Ramos (cell line): ENCODE data around the gene YJU2.
"Not testable (repeated sequence)": the region's sequence is repeated elsewhere in the genome, so short reads cannot be mapped to it uniquely, and the experiment has no call there.

Source experiments
- in situ Hi-C: fragments of 300-500 bp; cut with MboI; formaldehyde crosslinking; loops from one replicate; pipeline ENCODE4 v1.14.3; 2022; ENCODE audit warnings: low sequenced_read_pairs; ENCODE audit not compliant: unreplicated experiment

YJU2 gene

DNA sequence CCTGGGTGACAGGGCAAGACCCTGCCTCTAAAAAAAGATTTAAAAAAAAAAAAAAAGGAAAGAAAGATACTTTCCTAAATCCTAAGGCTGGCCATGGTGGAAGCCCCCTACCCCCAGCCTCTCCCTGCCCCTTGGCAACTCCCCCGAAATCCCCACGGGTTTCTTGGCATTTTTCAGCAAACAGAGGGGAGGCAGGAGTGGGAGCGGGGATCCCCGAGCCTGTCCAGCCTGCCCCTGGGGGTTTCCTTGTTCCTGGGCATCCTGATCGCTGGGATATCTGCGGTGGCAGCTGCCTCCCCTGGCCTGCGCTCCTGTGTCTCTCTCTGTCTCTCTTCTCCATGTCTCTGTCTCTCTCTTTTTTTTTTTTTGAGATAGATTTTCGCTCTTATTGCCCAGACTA is 21.0 kb upstream of the YJU2 start:
- in situ Hi-C loops, result no loop called here

DNA sequence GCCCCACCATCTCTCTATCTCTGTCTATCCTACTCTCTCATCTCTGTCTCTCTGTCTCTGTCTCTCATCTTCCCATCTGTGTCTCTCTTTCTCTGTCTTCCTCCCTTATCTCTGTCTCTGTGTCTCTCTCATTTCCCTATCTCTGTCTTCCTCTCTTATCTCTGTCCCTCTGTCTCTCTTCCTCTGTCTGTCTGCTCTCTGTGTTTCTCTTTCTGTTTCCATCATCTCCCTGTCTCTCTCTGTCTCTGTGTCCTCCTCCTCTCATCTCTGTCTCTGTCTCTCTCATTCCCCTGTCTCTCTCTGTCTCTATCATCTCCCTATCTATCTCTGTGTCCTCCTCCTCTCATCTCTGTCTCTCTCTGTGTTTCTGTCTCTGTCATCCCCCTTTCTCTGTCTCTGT is 19.1 kb upstream of the YJU2 start:
- in situ Hi-C loops, result no loop called here

DNA sequence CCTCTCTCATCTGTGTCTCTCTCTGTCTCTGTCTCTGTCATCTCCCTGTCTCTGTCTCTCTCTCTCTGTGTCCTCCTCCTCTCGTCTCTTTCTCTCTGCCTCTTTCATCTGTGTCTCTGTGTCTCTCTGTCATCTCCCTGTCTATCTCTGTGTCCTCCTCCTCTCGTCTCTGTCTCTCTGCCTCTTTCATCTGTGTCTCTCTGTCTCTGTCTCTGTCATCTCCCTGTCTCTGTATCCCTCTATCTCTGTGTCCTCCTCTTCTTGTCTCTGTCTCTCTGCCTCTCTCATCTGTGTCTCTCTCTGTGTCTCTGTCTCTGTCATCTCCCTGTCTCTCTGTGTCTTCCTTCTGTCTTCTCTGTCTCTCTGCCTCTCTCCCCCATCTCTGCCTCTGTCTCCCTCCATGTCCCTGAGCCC is 18.1 kb upstream of the YJU2 start:
- in situ Hi-C loops, result no loop called here

DNA sequence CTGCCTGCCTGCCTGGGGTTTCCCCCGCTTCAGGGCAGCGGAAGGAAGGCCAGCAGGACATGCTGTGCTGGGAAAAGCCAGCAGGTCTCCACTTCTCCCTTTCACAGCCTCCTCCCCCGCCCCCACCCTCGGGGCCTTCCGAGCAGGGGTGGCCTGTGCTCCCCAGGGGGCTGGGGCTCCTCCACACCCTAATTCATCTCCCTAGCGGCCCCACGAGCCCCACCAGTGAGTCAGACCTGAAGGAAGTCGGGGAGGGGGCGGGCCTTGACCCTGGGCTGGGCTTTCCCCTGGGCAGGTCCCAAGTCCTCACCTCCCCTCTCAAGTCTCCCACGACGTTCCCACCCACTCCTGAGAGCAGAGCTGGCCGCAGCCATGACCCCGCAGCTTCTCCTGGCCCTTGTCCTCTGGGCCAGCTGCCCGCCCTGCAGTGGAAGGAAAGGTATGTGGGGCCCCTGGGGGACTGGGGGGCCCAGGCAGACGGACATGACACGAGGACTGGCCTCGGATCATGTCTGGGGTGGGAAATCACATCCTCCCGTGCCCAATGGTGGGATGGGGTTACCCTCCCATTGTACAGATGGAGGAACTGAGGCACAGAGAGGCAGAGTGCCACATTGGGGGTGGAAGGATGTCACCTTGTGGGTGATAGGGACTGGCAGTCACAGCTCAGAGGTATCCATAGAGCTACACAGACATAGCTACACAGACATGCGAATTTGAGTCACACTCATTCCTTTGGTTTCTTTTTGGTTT is 17.5 kb upstream of the YJU2 start, which contains the start of gene EBI3:
Gene EBI3 (plus strand): TSS at position 345 of the 753 bp plus-strand sequence. CDS start 28 bp downstream, at position 373.
- in situ Hi-C loops, result no loop called here

DNA sequence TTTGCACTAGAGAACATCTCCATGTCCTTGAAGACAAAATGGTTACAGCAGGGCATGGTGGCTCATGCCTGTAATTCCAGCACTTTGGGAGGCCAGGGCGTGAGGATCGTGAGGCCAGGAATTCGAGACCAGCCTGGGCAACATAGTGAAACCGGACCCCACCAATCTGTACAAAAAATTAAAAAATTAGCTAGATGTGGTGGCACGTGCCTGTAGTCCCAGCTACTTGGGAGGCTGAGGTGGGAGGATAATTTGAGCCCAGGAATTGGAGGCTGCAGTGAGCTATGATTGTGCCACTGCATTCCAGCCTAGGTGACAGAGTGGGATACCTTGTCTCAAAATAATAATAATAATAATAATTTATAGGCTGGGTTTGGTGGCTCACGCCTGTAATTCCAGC is 16.6 kb upstream of the YJU2 start:
- in situ Hi-C loops, result not testable (repeated sequence)

DNA sequence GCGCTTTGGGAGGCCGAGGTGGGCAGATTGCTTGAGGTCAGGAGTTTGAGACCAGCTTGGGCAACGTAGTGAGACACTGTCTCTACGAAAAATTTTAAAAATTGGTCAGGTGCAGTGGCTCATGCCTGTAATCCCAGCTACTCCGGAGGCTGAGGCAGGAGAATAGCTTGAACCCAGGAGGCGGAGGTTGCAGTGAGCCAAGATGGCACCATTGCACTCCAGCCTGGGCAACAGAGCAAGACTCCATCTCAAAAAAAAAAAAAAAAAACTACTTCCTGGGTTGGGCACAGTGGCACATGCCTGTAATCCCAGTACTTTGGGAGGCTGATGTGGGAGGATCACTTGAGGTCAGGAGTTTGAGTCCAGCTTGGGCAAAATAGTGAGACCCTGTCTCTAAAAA is 15.4 kb upstream of the YJU2 start:
- in situ Hi-C loops, result not testable (repeated sequence)

DNA sequence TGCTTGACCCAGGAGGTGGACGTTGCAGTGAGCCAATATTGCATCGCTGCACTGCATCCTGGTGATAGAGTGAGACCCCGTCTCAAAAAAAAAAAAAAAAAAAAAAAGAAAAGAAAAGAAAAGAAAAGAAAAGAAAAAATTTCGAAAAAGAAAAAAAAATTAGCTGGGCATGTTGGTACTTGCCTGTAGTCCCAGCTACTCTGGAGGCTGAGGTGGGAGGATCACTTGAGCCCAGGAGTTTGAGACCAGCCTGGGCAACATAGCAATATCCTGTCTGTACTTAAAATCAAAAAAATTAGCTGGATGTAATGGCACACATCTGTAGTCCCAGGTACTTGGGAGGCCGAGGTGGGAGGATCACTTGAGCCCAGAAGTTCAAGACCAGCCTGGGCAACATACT is 14.7 kb upstream of the YJU2 start:
- in situ Hi-C loops, result not testable (repeated sequence)

DNA sequence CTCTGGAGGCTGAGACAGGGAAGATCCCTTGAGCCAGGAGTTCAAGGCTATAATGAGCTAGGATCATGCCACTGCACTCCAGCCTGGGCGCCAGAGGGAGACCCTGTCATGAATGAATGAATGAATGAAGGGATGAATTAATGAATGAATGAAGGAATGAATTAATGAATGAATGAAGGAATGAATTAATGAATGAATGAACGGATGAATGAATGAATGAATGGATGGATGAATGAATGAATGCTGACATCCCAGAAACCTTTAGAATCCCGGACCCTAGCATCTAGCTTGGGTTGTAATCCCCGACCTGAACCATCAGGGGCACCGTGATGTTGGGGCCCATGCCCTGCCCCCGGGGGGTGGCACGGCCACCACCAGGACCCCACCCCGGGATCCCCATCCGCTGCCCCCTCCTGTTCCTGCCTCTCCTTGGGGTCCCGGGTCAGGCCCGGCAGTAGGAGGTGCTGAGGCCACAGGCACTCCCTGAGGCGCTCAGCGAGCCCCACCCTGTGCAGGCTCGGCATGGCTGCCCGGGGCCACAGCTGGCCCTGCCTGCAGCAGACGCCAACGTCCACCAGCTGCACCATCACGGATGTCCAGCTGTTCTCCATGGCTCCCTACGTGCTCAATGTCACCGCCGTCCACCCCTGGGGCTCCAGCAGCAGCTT is 14.1 kb upstream of the YJU2 start:
- in situ Hi-C loops, result no loop called here

DNA sequence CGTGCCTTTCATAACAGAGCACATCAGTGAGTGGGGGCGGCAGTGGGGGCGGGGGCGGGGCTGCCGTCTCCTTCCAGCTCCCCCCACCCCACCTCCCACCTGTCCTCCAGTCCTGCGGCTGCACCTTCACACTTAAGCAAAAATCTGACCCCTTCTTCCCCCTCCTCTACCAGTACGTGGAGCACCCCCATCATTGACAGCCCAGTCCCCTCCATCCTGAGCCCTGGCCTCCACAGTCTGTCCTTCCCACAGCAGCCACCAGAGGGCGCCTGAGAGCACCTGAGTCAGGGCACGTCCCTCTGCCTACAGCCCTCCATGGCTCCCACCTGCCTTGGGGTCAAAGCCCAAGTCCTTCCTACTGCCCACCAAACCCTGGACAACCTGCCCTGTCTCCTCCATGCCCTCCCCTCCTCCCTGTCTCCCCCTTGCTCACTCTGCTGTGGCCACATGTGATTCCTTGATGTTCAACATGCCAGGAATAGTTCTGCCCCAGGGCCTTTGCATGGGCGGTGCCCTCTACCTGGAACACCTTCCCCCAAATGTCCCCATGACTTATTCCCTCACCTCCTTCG is 13.5 kb upstream of the YJU2 start:
- in situ Hi-C loops, result no loop called here

DNA sequence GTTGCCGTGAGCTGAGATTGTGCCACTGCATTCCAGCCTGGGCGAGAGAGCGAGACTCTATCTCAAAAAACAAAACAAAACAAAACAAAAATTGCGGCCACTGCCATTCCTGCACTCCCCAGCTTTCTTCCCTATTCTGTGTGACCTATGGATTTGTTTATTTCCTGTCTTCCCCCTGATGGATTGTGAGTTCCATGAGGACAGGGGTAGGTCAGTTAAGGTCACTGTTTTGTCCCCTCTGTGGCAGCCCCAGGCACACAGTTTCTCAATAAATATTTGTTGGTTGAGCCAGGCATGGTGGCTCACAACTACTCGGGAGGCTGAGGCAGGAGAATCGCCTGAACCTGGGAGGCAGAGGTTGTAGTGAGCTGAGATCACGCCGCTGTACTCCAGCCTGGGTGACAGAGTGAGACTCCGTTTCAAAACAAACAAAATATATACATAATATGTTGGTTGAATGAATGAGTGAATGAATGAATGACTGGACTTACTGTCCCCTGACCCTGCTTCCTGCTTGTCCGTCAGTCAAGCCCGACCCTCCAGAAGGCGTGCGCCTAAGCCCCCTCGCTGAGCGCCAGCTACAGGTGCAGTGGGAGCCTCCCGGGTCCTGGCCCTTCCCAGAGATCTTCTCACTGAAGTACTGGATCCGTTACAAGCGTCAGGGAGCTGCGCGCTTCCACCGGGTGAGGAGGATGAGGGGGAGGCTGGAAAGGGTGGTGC is 12.6 kb upstream of the YJU2 start:
- in situ Hi-C loops, result no loop called here

DNA sequence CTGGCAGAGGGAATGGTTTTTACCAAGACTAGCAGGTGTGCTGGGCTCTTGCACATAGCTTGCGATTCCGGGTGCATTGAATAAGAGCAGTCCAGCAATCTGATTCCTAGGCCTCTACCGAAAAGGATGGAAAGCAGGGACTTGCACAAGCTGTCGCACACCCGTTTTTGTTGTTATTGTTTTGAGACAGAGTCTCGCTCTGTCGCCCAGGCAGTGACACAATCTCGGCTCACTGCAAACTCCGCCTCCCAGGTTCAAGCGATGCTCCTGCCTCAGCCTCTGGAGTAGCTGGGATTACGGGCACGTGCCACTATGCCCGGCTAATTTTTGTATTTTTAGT is 12.0 kb upstream of the YJU2 start:
- in situ Hi-C loops, result no loop called here

DNA sequence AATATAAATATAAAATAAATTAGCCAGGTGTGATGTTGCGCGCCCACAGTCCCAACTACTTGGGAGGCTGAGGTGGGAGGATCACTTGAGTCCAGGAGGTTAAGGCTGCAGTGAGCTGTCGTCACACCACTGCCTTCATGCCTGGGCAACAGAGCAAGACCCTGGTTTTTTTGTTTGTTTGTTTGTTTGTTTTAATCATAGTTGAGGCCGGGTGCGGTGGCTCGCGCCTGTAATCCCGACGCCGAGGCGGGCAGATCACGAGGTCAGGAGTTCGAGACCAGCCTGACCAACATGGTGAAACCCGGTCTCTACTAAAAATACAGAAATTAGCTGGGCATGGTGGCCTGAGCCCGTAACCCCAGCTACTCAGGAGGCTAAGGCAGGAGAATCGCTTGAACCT is 9.4 kb upstream of the YJU2 start:
- in situ Hi-C loops, result not testable (repeated sequence)

DNA sequence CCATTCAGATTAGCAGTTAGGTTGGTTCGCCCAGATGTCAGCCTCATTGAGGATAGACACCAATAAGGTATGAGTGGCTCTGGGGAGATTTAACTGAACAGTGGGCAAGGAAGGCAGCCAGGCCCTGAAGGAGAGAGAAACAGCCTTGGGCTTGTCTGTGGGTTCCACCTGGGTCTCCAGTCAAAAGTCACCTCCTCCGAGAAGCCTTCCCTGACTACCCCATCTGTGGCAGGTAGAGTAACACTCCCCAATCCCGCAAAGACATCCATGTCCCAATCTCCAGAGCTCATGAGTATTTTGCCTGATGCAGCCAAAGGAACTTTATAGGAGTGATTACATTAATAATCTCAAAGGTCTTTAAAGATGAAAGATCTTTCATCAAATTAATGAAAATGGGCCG is 8.0 kb upstream of the YJU2 start:
- in situ Hi-C loops, result no loop called here

DNA sequence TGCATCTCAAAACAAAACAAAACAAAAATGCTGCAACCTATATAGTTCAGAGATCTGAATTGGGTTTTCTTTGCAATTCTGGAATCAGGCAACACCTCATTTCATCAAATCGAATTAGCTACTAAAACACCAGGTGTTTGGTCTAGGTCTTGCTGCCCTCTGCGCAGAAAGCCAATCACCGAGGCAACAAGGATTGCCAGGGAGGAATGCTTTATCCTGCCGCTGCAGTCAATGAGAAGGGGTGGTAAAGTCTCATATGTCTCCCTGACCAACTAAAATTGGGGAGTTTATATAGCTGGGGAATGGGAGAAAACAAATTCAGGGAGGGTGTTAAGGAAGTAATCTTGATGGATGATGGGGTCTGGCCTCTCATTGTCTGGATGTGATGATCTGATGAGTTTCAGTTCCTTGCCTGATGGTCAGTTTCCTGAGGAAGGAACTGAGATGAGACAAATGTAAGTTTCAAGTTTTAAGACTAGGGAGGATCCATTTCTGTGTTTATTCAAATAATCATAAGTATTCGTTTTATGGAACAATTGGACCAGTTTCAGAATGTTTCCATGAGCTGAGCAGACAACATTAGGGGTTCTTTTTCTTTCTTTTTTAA is 5.0 kb upstream of the YJU2 start:
- in situ Hi-C loops, result no loop called here

DNA sequence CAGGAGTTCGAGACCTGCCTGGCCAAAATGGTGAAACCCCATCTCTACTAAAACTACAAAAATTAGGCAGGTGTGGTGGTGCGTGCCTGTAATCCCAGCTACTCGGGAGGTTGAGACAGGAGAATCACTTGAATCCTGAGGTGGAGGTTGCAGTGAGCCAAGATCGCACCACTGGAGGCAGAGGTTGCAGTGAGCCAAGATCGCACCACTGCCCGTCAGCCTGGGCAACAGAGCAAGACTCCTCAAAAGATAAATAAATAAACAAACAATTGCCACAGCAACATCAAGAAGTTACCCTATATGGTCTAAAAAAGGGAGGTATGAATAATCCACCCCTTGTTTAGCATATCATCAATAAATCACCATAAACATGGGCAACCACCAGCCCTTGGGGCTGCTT is 942 bp upstream of the YJU2 start:
- in situ Hi-C loops, result not testable (repeated sequence)

DNA sequence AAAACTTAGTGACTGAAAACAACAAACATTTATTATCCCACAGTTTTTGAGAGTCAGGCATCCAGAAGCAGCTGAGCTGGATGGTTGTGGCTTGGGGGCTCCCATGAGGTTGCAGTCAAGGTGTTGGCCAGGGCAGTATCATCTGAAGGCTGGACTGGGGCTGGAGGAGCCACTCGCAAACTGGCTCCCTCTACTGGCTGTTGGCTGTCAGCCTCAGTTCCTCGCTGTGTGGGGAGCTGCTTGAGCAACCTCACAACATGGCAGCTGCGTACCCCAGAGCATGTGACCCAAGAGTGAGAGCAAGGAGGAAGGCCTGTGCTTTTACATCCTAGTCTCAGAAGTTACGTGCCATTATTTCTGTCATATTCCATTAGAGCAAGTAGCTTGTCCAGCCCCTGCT is 9.7 kb downstream of the YJU2 start:
- in situ Hi-C loops, result no loop called here

DNA sequence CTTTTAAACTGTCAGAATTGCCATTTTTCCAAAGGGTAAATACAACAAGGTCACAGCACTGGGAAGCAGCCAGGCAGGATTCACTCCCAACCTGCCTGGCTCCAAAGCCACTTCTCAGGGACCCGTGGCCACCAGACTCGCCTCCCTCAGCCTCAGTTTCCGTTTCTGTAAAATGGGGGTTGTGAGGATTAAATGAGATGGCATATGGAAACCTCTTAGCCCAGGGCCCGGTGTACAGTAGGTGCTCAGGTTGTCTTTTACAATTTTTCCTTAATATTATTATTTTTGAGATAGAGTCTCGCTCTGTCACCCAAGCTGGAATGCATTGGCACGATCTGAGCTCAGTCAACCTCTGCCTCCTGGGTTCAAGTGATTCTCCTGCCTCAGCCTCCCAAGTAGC is 10.1 kb downstream of the YJU2 start:
- in situ Hi-C loops, result no loop called here

DNA sequence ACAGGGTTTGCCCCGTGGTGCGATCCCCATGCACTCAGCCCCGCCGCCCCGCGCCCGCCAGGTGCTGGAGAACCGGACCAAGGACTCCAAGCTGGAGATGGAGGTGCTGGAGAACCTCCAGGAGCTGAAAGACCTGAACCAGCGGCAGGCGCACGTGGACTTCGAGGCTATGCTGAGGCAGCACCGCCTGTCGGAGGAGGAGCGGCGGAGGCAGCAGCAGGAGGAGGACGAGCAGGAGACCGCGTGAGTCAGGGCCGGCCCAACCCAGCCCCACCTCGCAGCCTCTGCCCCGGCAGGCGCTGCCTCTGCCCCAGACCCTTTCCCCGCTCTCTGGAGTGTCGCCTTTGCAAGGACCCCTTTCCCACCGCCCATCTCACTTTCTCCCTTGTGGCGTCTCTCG is 11.3 kb downstream of the YJU2 start:
- in situ Hi-C loops, result no loop called here

DNA sequence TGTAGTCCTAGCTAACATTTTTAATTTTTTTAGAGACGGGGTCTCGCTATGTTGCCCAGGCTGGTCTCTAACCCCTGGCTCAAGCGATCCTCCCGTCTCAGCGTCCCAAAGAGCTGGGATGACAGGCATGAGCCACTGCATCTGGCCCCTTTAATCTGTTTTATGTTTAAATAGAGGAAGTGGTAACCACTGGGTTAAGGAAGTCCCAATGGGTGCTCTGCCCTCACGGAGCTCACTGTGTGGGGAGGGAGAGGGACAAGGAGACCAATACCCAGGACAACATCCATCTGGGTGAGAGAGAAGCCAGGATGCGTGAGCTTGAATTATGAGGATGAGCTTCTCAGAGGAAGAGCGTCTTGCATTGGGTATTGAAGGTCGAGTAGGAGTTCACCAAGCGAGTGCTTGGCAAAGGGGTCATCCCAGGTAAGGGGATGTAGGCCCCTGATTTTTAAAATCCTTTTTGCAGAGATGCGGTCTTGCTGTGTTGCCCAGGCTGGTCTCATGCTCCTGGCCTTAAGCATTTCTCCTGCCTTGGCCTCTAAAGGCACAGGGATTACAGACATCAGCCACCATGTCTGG is 13.8 kb downstream of the YJU2 start:
- in situ Hi-C loops, result loop anchor here (10.0 kb wide), 1 partner anchor 264 kb away; no protein-coding TSS in a partner anchor

DNA sequence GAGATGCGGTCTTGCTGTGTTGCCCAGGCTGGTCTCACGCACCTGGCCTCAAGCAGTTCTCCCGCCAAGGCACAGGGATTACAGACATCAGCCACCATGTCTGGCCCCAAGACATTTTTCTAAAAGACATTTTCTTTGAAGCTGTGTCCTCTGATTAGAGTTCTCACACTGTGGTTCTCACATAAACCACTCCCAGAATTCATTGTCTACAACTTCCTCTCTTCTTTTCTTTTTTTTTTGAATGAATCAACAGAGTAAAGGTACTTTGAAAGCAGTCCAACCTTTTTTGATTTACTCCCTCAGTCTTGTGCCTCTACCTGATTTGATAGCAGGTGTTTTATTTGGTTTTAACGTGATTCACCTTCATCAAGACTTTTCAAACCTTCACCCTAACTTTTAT is 17.9 kb downstream of the YJU2 start:
- in situ Hi-C loops, result loop anchor here (10.0 kb wide), 1 partner anchor 260 kb away; no protein-coding TSS in a partner anchor
